ENCODE data around the gene NUMB. TPM values are rescaled to one million over a fixed set of nuclear protein-coding genes. Genes with fewer than 3 reads are reported as not detected.

NUMB gene
- total RNA-seq, 4 donors from 2014 or later, result 43.1 to 83.4 (median 50.2) TPM

DNA sequence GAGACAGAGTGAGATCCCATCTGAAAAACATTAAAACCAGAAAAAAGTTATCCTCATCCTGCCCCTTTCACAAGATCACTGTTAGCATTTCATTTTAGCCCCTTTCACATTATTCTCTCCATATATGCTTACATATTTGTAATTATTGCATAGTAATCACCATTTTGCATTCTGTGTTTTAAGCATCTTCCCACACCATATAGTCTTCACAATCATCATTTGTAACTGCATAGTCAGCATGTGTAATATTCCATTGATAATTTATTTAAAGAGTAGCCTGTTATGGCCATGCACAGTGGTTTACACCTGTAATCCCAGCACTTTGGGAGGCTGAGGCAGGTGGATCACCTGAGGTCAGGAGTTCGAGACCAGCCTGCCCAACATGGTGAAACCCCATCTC lies 209.2 kb downstream of the NUMB start:
- Histone ChIP-seq H3K36me3 (peaks cover 22% of the 10 kb centered on the region), H3K27me3 (no peaks in the 10 kb centered on the region), H3K9me3 (no peaks in the 10 kb centered on the region), H3K27ac (no peak overlapping the region), H3K4me1 (peaks cover 3% of the 10 kb centered on the region), H3K4me3 (no peak overlapping the region)
- TF ChIP-seq POLR2A (IDR thresholded peaks at IDR 0.05), result no peak
- TF ChIP-seq, protein P1, sequence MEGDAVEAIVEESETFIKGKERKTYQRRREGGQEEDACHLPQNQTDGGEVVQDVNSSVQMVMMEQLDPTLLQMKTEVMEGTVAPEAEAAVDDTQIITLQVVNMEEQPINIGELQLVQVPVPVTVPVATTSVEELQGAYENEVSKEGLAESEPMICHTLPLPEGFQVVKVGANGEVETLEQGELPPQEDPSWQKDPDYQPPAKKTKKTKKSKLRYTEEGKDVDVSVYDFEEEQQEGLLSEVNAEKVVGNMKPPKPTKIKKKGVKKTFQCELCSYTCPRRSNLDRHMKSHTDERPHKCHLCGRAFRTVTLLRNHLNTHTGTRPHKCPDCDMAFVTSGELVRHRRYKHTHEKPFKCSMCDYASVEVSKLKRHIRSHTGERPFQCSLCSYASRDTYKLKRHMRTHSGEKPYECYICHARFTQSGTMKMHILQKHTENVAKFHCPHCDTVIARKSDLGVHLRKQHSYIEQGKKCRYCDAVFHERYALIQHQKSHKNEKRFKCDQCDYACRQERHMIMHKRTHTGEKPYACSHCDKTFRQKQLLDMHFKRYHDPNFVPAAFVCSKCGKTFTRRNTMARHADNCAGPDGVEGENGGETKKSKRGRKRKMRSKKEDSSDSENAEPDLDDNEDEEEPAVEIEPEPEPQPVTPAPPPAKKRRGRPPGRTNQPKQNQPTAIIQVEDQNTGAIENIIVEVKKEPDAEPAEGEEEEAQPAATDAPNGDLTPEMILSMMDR (IDR thresholded peaks at IDR 0.05), result no peak
- no peak for TF ChIP-seq POLR2AphosphoS5 (IDR thresholded peaks at IDR 0.05)
- no peak for TF ChIP-seq EP300 (IDR thresholded peaks at IDR 0.05)
- no peak for DNase-seq (ENCODE audit: low spot score in 2 of 2)
- WGBS, result 100% methylated on average over 1 of the region's 1 CpG

DNA sequence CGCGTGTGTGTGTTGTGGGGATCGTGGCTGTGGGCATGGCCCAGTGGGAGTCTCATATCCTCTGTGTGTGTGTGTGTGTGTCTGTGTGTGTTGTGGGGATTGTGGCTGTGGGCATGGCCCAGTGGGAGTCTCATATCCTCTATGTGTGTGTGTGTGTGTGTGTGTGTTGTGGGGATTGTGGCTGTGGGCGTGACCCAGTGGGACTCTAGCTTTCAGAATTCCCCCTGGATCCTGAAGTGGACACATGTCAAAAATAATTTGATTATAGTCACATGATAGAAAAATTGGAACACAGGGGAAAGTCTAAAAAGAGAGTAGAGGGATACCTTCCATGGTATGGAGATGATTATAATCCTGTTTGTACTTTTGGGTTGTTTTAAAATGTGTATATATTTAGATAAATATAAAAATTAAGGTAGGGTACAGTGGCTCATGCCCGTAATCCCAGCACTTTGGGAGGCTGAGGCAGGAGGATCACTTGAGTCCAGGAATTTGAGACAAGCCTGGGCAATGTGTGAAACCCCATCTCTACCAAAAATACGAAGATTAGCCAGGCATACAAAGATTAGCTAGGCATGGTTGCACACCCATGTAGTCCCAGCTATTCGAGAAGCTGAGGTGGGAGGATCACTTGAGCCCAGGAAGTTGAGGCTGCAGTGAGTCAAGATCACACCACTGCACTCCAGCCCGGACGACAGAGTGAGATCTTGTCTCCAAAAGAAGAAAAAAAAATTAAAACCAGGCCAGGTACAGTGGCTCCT lies 210.1 kb downstream of the NUMB start:
- no peak overlapping the region for H3K27ac ChIP-seq

DNA sequence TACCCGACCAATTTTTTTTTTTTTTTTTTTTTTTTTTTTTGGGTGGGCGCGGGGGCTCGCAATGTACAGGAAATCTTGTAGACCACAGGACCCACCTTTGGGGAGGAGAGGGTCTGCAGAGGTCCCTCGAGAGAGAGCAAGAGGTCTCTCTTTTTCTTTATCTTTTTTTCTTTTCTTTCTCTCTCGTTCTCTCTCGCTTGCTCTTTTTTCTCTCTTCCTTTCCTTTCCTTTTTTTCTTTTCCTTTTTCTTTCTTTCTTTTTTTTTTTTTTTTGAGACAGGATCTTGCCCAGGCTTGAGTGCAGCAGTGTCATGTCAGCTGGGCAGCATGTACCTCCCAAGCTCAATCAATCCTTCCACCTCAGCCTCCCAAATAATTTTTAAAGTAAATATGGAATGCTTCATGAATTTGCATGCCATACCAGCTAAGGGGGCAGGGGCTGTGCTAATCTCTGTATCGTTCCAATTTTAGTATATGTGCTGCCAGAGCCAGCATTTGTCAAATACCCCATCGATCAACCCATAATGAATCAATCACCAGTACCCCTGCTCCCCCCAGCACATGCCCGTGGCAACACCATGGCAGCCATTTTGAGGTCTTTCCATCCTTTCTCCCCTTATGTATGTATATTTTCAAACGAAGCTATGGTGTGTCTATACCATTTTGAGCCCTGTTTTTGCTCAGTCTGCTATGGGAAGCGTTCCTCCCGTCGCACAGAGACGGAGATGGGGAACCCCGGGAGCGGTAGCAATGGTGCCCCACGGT lies 211.8 kb downstream of the NUMB start:
- peaks cover 13% of the 10 kb centered on the region for H3K36me3 ChIP-seq
- TF ChIP-seq POLR2A (IDR thresholded peaks at IDR 0.05) (no peak), POLR2AphosphoS5 (IDR thresholded peaks at IDR 0.05) (no peak), EP300 (IDR thresholded peaks at IDR 0.05) (no peak)
- TF ChIP-seq, protein P1 (IDR thresholded peaks at IDR 0.05), result no peak
- H3K27ac ChIP-seq, result no peak overlapping the region
- no peaks in the 10 kb centered on the region for H3K9me3 ChIP-seq
- DNase-seq (ENCODE audit: low spot score in 2 of 2), result no peak
- H3K4me3 ChIP-seq, result peak overlapping the region; percentile 49
- WGBS, result 74% methylated on average over 18 of the region's 18 CpGs
- no peaks in the 10 kb centered on the region for H3K27me3 ChIP-seq
- H3K4me1 ChIP-seq, result peaks cover 21% of the 10 kb centered on the region

More for the DNA sequence above, 210.1 kb downstream of the NUMB start:
- peaks cover 4% of the 10 kb centered on the region for H3K4me1 ChIP-seq
- peaks cover 22% of the 10 kb centered on the region for H3K36me3 ChIP-seq
- no peaks in the 10 kb centered on the region for H3K9me3 ChIP-seq
- no peak for DNase-seq (ENCODE audit: low spot score in 2 of 2)
- TF ChIP-seq, protein P1 (IDR thresholded peaks at IDR 0.05), result no peak
- TF ChIP-seq POLR2A (IDR thresholded peaks at IDR 0.05) (no peak), EP300 (IDR thresholded peaks at IDR 0.05) (no peak), POLR2AphosphoS5 (IDR thresholded peaks at IDR 0.05) (no peak)
- 54% methylated on average over 6 of the region's 9 CpGs for WGBS
- no peaks in the 10 kb centered on the region for H3K27me3 ChIP-seq
- H3K4me3 ChIP-seq, result no peak overlapping the region

DNA sequence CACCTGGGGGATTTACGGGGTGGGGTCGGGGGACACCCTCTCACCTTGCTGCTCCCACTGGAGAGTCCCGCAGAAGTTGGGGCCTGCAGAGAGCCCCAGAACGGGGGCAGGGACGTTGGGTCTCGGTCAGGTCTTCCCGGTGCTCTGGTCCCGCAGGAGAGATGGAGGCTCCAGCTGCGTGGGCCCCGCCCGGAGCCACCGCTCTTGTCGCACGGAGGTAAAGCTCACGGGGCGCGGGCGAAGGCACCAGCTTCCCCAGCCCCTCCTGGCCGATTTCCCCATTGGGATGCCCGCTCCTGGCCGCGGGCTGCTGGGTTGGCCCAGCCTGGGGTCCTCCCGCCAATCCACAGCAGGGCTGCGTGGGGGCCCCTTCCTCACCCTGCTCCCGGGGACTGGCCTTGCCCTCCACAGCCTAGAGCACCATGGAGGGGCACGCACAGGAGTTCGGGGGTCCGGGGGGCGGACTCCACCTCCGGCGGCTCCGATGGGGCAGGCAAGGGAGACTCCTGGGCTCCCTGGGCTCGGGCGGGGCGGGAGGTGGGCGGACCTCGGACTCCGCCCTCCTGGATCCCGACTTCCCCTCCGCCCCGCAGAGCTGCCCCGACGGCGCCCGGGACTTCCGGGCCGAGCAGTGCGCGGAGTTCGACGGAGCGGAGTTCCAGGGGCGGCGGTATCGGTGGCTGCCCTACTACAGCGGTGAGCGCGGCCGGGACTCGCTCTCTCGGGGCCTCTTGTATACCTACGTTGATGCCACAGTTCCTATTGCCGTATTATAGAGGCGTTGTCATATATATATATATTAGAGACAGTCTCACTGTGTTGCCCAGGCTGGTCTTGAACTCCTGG lies 212.6 kb downstream of the NUMB start:
- Histone ChIP-seq H3K27ac (no peak overlapping the region), H3K36me3 (peaks cover 4% of the 10 kb centered on the region), H3K4me1 (peaks cover 30% of the 10 kb centered on the region), H3K9me3 (no peaks in the 10 kb centered on the region), H3K4me3 (peak overlapping the region; percentile 49), H3K27me3 (no peaks in the 10 kb centered on the region)
- TF ChIP-seq POLR2A (IDR thresholded peaks at IDR 0.05) (no peak), POLR2AphosphoS5 (IDR thresholded peaks at IDR 0.05) (no peak), EP300 (IDR thresholded peaks at IDR 0.05) (no peak)
- TF ChIP-seq, protein P1 (IDR thresholded peaks at IDR 0.05), result no peak
- no peak for DNase-seq (ENCODE audit: low spot score in 2 of 2)
- 37% methylated on average over 32 of the region's 64 CpGs for WGBS

Measured in suprapubic skin (tissue), 4 donors.